ENCODE data around the gene AAK1. TPM values are rescaled to one million over a fixed set of nuclear protein-coding genes. Genes with fewer than 3 reads are reported as not detected.

Gene AAK1
- total and polyA plus RNA-seq, 12 donors, result 26.2 to 106 (median 68.5) TPM

DNA sequence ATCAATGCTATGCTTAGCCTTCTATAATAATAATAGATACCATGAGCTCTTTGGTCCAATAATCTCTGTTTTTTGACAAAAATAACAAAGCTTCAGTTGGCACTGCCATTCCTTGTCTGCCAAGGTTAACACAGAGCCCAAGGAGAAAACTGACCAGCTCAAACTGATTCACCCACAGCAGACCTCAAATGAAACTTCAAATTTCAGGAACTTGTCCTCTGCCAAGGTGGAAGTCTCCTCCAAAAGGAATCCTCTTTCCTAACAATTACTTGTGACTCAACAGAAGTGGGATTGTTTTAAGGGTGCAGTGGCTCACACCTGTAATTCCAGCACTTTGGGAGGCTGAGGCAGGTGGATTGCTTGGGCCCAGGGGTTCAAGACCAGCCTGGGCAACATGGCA, 12.1 kb downstream of the AAK1 start:
- H3K9me3 ChIP-seq (replicated peaks in 1 of 3), result no peaks in the 10 kb centered on the region
- H3K36me3 ChIP-seq (replicated peaks in 1 of 2), result no peaks in the 10 kb centered on the region
- H3K4me1 ChIP-seq (replicated peaks in 1 of 2), result peaks cover 16 to 52% of the 10 kb centered on the region in 2 donors
- no peak for DNase-seq
- no peak overlapping the region for H3K4me3 ChIP-seq
- H3K27me3 ChIP-seq, result no peaks in the 10 kb centered on the region
- intact Hi-C loops (cut with DNase I), result no loop called here
- TF ChIP-seq, protein P1, sequence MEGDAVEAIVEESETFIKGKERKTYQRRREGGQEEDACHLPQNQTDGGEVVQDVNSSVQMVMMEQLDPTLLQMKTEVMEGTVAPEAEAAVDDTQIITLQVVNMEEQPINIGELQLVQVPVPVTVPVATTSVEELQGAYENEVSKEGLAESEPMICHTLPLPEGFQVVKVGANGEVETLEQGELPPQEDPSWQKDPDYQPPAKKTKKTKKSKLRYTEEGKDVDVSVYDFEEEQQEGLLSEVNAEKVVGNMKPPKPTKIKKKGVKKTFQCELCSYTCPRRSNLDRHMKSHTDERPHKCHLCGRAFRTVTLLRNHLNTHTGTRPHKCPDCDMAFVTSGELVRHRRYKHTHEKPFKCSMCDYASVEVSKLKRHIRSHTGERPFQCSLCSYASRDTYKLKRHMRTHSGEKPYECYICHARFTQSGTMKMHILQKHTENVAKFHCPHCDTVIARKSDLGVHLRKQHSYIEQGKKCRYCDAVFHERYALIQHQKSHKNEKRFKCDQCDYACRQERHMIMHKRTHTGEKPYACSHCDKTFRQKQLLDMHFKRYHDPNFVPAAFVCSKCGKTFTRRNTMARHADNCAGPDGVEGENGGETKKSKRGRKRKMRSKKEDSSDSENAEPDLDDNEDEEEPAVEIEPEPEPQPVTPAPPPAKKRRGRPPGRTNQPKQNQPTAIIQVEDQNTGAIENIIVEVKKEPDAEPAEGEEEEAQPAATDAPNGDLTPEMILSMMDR (IDR thresholded peaks at IDR 0.05), result no peak
- TF ChIP-seq POLR2A (IDR thresholded peaks at IDR 0.05), result no peak
- peak overlapping the region in 2 of 5 donors; percentile 39 to 45 for H3K27ac ChIP-seq

DNA sequence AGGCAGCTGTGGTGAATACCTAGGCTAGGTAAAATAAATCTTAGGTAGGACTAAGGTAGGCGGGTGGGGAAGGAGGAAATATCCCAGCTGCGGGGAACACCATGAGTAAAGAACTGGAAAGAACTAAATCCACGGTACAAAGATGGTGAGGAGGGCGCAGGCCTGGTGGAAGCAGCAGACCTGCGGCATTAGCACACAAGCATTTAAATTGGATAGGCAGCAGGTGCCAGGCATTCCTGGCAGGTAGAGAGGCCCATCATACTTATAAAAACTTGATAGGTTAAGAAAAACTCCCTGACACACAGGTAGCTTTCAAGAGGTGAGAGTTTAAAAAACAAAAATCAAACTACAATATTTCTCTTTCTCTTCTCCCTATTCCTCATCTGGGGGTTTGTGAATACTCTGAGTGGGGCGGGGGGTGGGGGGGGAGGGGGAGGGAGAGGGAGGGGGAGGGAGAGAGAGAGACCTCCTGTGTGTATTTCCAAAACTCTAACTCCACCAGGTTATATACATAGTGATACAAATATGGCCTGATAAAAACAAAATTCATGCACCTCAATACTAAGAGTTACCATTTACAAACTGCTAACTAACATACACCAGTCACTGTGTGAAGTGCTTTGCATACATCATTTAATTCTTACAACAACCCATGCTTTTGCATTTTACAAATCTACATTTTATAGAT, 13.5 kb downstream of the AAK1 start:
- Histone ChIP-seq H3K4me3 (no peak overlapping the region), H3K36me3 (replicated peaks in 1 of 2) (no peaks in the 10 kb centered on the region), H3K27ac (peak overlapping the region in 2 of 5 donors; percentile 36 to 45), H3K4me1 (replicated peaks in 1 of 2) (peaks cover 19 to 52% of the 10 kb centered on the region in 2 donors), H3K9me3 (replicated peaks in 1 of 3) (no peaks in the 10 kb centered on the region), H3K27me3 (no peaks in the 10 kb centered on the region)
- TF ChIP-seq, protein P1 (IDR thresholded peaks at IDR 0.05), result no peak
- no peak for TF ChIP-seq POLR2A (IDR thresholded peaks at IDR 0.05)
- intact Hi-C loops (cut with DNase I), result no loop called here
- WGBS, 4 donors, result 88 to 94% (median 91%) methylated on average over 6 of the region's 6 CpGs
- no peak for DNase-seq

DNA sequence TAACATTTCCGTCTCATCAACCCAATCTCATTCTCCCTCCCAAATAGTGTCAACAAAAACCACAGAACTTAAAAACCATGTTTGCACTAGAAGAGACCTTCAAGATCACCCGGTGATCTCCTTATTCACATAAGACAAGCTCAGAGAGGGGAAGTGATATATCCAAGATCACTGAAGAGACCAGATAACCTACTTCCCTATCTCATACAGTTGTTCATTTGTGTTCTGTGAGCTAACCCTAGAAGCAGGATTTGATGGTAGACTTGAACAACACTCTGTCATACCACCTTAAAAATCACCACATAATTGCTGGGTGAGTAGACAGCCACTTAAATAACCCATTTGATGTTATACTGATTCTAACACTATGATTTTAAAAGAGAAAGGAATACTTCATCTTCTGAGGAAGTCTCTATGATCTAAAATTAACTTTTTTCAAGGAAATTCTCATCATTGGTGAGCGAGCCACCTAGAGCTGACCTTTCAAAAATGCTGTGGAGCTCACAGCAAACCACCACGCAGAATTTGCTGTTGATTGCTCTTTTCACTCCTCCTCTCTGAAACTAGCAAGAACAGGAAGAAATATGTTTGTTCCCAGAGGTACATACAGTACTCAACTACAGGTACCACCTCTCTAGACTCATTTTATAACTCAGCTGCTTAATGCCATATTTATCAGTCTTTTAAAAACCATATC, 15.1 kb downstream of the AAK1 start:
- Histone ChIP-seq H3K4me1 (replicated peaks in 1 of 2) (peaks cover 24 to 68% of the 10 kb centered on the region in 2 donors), H3K36me3 (replicated peaks in 1 of 2) (no peaks in the 10 kb centered on the region), H3K27me3 (no peaks in the 10 kb centered on the region), H3K27ac (peak overlapping the region in 2 of 5 donors; percentile 7 to 32), H3K9me3 (replicated peaks in 1 of 3) (no peaks in the 10 kb centered on the region), H3K4me3 (no peak overlapping the region)
- 43 to 55% (median 47%) methylated on average over 4 of the region's 4 CpGs for WGBS, 4 donors
- no peak for TF ChIP-seq POLR2A (IDR thresholded peaks at IDR 0.05)
- TF ChIP-seq, protein P1 (IDR thresholded peaks at IDR 0.05), result no peak
- DNase-seq, result no peak
- intact Hi-C loops (cut with DNase I), result no loop called here

DNA sequence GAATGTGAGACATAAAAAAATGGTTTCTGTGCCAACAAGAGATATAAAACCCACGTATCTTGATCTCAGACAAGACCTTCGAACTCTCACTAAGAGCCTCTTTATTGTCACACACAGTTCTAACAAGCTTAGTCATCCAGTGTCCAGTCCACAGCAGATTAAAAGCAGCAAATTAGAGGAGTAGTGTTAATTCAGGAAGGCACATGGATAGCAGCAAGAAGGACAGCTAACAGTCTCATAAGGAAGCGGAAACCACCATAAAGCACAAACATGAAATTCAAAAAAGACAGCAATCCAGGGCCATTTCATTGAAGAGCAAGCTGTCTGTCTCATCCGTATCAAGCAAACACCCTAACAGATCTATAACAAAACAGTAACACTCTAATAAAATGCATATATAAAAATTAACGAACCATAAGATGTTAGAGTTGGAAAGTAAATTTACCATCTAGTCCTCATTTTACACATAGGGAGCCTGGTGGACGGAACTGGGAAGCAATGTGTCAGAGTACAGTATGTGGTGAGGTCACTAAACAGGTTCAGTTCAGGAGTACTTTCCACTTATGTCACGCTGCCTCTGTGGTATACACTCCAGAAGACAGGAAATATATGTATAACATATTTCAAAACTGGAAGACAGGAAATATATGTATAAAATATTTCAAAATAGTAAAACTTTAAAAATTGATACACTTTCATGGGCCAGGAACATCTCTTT, 18.3 kb downstream of the AAK1 start:
- H3K9me3 ChIP-seq (replicated peaks in 1 of 3), result no peaks in the 10 kb centered on the region
- H3K4me3 ChIP-seq, result no peak overlapping the region
- DNase-seq, result no peak
- no peaks in the 10 kb centered on the region for H3K36me3 ChIP-seq (replicated peaks in 1 of 2)
- 66 to 80% (median 77%) methylated on average over 7 of the region's 7 CpGs for WGBS, 4 donors
- no peak overlapping the region for H3K27ac ChIP-seq
- H3K4me1 ChIP-seq (replicated peaks in 1 of 2), result peaks cover 10 to 56% of the 10 kb centered on the region in 2 donors
- TF ChIP-seq, protein P1 (IDR thresholded peaks at IDR 0.05), result no peak
- TF ChIP-seq POLR2A (IDR thresholded peaks at IDR 0.05), result no peak
- intact Hi-C loops (cut with DNase I), result no loop called here
- no peaks in the 10 kb centered on the region for H3K27me3 ChIP-seq

Measured in adrenal gland (tissue), 12 donors.